Peyer's patch (tissue), 4 donors: ENCODE measurements around the gene PCGF2. TPM values are rescaled to one million over a fixed set of nuclear protein-coding genes. Genes with fewer than 3 reads are reported as not detected.
"Not testable (repeated sequence)": the region's sequence is repeated elsewhere in the genome, so short reads cannot be mapped to it uniquely, and the experiment has no call there.

Source experiments
- DNase-seq, 3 donors: peaks; one replicate each; pipeline ENCODE4 v3.0.0-alpha.2; 2017 to 2019
- H3K27ac ChIP-seq, 4 donors: fragments of 200-600 bp; sonication (generic); one replicate each; pipeline ENCODE4 v1.5.1; 2016 to 2019
- H3K27me3 ChIP-seq, 2 donors: fragments of 200-600 bp; sonication (generic); one replicate each; pipeline ENCODE4 v1.5.1; 2019
- H3K36me3 ChIP-seq, 3 donors: fragments of 200-600 bp; sonication (generic); one replicate each; pipeline ENCODE4 v1.5.1; 2016 to 2019
- H3K4me1 ChIP-seq, 4 donors: fragments of 200-600 bp; sonication (generic); one replicate each; pipeline ENCODE4 v1.5.1; 2016 to 2019
- H3K4me3 ChIP-seq, 4 donors: fragments of 200-600 bp; sonication (generic); 1 replicate in 3 of 4; 2 replicates in 1 of 4; pipeline ENCODE4 v1.5.1; 2016 to 2019; ENCODE audit warnings: mild to moderate bottlenecking in 1 of 4
- H3K9me3 ChIP-seq, 4 donors: fragments of 200-600 bp; sonication (generic); one replicate each; pipeline ENCODE4 v1.5.1; 2016 to 2019; ENCODE audit warnings: mild to moderate bottlenecking in 1 of 4
- POLR2A ChIP-seq, 2 donors: fragments of 450-650 bp; IDR thresholded peaks; one replicate each; pipeline ENCODE4 v1.5.1; 2017; ENCODE audit warnings: antibody characterized with exemption in 2 of 2, mild to moderate bottlenecking in 2 of 2, moderate library complexity in 2 of 2
- total RNA-seq, 4 donors: library from RNA; depleted of rRNA; stranded (reverse); fragments of >200 nt; gene quantifications; one replicate each; pipeline ENCODE4 v1.1.0, GENCODE V29; 2016
- TF ChIP-seq, protein P1 (sequence below), 6 experiments: fragments of 450-650 bp in 4 of 6; fragments of 200-600 bp in 2 of 6; sonication (generic) in 1 of 6; IDR thresholded peaks; one replicate each; pipeline ENCODE4 v1.5.1; 2017 to 2019; ENCODE audit warnings: antibody characterized with exemption in 6 of 6, mild to moderate bottlenecking in 3 of 6, moderate library complexity in 1 of 6

Gene PCGF2
- total RNA-seq, 4 donors from 2014 or later: 8.3 to 41.9 (median 14.5) TPM

DNA sequence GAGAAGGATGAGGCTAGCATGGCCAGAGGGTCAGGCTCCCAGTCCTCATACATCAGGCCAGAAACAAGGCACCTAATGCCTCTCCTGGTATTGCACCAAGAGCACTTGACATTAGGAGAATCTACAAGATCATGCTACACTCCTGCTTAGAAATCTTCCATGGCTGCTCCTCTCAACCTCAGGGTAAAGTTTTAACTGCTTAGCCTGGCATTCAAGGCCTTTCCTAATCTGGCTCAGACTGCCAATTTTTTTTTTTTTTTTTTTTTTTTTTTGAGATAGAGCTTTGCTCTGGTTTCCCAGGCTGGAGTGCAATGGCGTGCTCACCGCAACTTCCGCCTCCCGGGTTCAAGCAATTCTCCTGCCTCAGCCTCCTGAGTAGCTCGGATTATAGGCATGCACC is 43.0 kb upstream of the PCGF2 start:
- Histone ChIP-seq H3K27me3 (no peaks in the 10 kb centered on the region), H3K4me1 (peaks cover 0 to 6% (median 0%) of the 10 kb centered on the region in 4 donors), H3K27ac (no peak overlapping the region), H3K4me3 (no peak overlapping the region), H3K36me3 (peaks cover 0 to 13% (median 0%) of the 10 kb centered on the region in 3 donors), H3K9me3 (no peaks in the 10 kb centered on the region)
- DNase-seq: no peak
- TF ChIP-seq POLR2A (IDR thresholded peaks at IDR 0.05): no peak
- TF ChIP-seq, protein P1, sequence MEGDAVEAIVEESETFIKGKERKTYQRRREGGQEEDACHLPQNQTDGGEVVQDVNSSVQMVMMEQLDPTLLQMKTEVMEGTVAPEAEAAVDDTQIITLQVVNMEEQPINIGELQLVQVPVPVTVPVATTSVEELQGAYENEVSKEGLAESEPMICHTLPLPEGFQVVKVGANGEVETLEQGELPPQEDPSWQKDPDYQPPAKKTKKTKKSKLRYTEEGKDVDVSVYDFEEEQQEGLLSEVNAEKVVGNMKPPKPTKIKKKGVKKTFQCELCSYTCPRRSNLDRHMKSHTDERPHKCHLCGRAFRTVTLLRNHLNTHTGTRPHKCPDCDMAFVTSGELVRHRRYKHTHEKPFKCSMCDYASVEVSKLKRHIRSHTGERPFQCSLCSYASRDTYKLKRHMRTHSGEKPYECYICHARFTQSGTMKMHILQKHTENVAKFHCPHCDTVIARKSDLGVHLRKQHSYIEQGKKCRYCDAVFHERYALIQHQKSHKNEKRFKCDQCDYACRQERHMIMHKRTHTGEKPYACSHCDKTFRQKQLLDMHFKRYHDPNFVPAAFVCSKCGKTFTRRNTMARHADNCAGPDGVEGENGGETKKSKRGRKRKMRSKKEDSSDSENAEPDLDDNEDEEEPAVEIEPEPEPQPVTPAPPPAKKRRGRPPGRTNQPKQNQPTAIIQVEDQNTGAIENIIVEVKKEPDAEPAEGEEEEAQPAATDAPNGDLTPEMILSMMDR (IDR thresholded peaks at IDR 0.05): no peak

DNA sequence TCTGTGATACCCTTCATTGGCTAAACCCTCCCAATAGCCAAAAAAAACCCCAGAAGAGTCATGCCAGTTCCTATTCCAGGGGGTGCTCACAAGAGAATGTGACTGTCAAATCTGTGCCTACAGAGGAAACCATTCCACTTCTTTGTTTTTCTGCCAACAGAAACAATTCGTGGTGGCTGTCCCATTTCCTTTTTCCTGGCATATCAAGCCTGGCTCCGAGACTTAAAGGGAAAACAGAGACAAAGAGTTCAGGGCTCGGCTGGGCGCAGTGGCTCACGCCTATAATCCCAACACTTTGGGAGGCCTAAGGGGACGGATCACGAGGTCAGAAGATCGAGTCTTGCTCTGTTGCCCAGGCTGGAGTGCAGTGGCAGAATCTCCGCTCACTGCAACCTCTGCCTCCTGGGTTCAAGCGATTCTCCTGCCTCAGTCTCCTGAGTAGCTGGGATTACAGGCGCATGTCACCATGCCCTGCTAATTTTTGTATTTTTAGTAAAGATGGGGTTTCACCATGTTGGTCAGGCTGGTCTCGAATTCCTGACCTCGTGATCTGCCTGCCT is 42.1 kb upstream of the PCGF2 start:
- H3K9me3 ChIP-seq, H3K4me3 ChIP-seq, DNase-seq, H3K4me1 ChIP-seq, H3K27me3 ChIP-seq, H3K27ac ChIP-seq: not testable (repeated sequence)
- peaks cover 0 to 20% (median 0%) of the 10 kb centered on the region in 3 donors for H3K36me3 ChIP-seq

DNA sequence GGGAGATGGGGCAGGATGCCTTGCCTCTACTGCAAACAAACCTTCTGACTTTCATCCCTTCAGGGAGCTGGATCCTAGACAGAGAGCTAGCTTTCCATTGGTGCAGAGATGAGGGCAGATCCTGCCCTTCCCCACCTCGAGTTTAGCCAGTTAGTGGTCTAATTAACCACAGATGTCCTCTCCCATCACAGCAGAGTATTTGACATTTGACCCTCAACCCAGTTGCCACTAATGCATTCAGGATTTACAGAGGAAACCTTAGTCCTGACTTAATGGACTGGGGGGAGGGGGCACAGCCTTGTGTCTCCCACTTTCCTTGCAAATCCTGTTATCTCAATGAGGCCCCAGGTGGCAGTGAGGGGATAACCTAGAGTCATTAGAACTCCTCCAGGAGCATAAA is 41.0 kb upstream of the PCGF2 start:
- Histone ChIP-seq H3K27me3 (no peaks in the 10 kb centered on the region), H3K4me3 (no peak overlapping the region), H3K9me3 (no peaks in the 10 kb centered on the region), H3K4me1 (no peaks in the 10 kb centered on the region), H3K27ac (no peak overlapping the region), H3K36me3 (peaks cover 0 to 30% (median 0%) of the 10 kb centered on the region in 3 donors)
- TF ChIP-seq POLR2A (IDR thresholded peaks at IDR 0.05): no peak
- TF ChIP-seq, protein P1 (IDR thresholded peaks at IDR 0.05): no peak
- no peak for DNase-seq

DNA sequence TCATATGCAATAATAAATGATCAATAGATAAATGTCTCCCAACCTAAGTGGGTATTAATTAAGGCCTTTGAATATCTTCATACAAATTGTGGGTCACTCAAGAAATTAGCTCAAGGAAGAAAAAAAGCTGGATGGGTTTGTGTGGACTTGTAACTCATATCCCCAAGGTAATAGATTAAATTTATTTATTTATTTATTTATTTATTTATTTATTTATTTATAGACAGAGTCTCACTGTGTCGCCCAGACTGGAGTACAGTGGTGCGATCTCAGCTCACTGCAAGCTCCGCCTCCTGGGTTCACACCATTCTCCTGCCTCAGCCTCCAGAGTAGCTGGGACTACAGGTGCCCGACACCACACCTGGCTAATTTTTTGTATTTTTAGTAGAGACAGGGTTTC is 39.9 kb upstream of the PCGF2 start:
- not testable (repeated sequence) for H3K27ac ChIP-seq, H3K27me3 ChIP-seq, H3K4me1 ChIP-seq, H3K4me3 ChIP-seq, DNase-seq, H3K9me3 ChIP-seq
- peaks cover 0 to 42% (median 0%) of the 10 kb centered on the region in 3 donors for H3K36me3 ChIP-seq

DNA sequence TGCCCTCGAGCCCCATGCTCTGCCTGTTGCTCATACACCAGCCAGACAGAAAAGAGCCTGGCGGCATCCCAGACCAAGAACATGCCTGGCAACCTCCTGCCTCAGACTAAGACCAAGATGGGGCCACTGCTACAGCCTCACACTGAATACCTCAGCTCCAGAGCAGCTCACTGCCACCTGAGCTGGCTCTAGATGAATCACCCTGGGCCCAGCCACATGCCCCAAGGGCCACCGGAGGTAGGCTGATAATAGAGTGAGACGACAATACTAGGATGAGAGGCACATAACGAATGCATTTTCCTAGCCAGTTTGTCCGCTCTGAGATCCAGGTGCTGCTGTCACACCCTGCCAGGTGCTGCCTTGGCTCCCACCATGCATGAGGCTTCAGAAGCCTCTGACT is 38.2 kb upstream of the PCGF2 start:
- Histone ChIP-seq H3K4me3 (no peak overlapping the region), H3K9me3 (no peaks in the 10 kb centered on the region), H3K27ac (no peak overlapping the region), H3K27me3 (no peaks in the 10 kb centered on the region), H3K4me1 (no peaks in the 10 kb centered on the region), H3K36me3 (peaks cover 0 to 53% (median 0%) of the 10 kb centered on the region in 3 donors)
- DNase-seq: no peak
- TF ChIP-seq, protein P1 (IDR thresholded peaks at IDR 0.05): no peak
- TF ChIP-seq POLR2A (IDR thresholded peaks at IDR 0.05): no peak

DNA sequence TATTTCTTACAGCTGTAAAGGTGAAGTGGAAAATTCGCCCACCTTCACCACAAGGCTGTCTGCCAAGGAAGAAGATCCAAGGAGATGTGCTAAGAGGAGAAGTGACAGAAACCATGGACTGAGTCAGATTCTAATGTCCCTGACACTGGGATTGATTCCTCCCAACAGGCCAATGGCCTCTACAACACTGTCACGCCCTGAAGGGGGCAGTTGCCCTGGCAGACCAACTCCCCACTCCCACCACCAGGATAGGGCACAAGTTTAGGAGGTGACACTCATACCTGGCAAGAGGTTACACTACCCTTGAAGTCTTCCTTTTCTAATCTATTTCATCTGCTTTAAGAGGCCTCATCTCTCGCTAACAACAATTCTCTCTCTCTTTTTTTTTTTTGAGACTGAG is 35.1 kb upstream of the PCGF2 start:
- no peak for DNase-seq
- no peaks in the 10 kb centered on the region for H3K4me1 ChIP-seq
- H3K36me3 ChIP-seq: peaks cover 0 to 84% (median 0%) of the 10 kb centered on the region in 3 donors
- TF ChIP-seq, protein P1 (IDR thresholded peaks at IDR 0.05): no peak
- no peak for TF ChIP-seq POLR2A (IDR thresholded peaks at IDR 0.05)
- no peaks in the 10 kb centered on the region for H3K9me3 ChIP-seq
- no peak overlapping the region for H3K4me3 ChIP-seq
- H3K27ac ChIP-seq: no peak overlapping the region
- no peaks in the 10 kb centered on the region for H3K27me3 ChIP-seq
